CD4-positive, alpha-beta T cell treated with Interferon alpha-2 for 1 hour (primary cell): ENCODE data around the gene MAN1C1.
A peak's percentile ranks its signal among the peaks of the same experiment; 100 is the strongest.

Experiments used
- DNase-seq, 2 donors: peaks; one replicate each; pipeline ENCODE4 v3.0.0-alpha.2; 2020 to 2022

MAN1C1 gene

GRCh38 chr1:25765923-25766589, 149.5 kb downstream of the MAN1C1 start:
- DNase-seq: no peak

GRCh38 chr1:25766721-25767436, 150.3 kb downstream of the MAN1C1 start:
- DNase-seq: no peak

- no peak for DNase-seq
These were observed 150.8 kb downstream of the MAN1C1 start for GRCh38 chr1:25767437-25767770.

- DNase-seq: no peak
These were observed 152.4 kb downstream of the MAN1C1 start for GRCh38 chr1:25768999-25769398.

GRCh38 chr1:25769625-25770383, 153.2 kb downstream of the MAN1C1 start:
- no peak for DNase-seq

- no peak for DNase-seq
These were observed 154.1 kb downstream of the MAN1C1 start for GRCh38 chr1:25770541-25771220.

GRCh38 chr1:25771221-25772114, 154.9 kb downstream of the MAN1C1 start:
- DNase-seq: peak in 1 of 2 donors; percentile 22

GRCh38 chr1:25772164-25772563, 155.6 kb downstream of the MAN1C1 start:
- DNase-seq: no peak

GRCh38 chr1:25772692-25773245, 156.2 kb downstream of the MAN1C1 start:
- DNase-seq: no peak

- DNase-seq: no peak
These were observed 157.0 kb downstream of the MAN1C1 start for GRCh38 chr1:25773441-25774125.

- DNase-seq: peak in 1 of 2 donors; percentile 8
These were observed 157.7 kb downstream of the MAN1C1 start for GRCh38 chr1:25774206-25774803.

GRCh38 chr1:25774921-25775771, 158.6 kb downstream of the MAN1C1 start:
- DNase-seq: peak; percentile 70 to 82

- no peak for DNase-seq
These were observed 162.8 kb downstream of the MAN1C1 start for GRCh38 chr1:25779388-25779787.

- DNase-seq: no peak
These were observed 163.3 kb downstream of the MAN1C1 start for GRCh38 chr1:25779894-25780293.

- DNase-seq: no peak
These were observed 163.9 kb downstream of the MAN1C1 start for GRCh38 chr1:25780318-25781129.

GRCh38 chr1:25781130-25781433, 164.5 kb downstream of the MAN1C1 start:
- no peak for DNase-seq

GRCh38 chr1:25782608-25783201, 166.1 kb downstream of the MAN1C1 start:
- no peak for DNase-seq

GRCh38 chr1:25784575-25785051, 168.0 kb downstream of the MAN1C1 start:
- DNase-seq: no peak
